ENCODE results near the gene GASK1A. TPM values are rescaled to one million over a fixed set of nuclear protein-coding genes. Genes with fewer than 3 reads are reported as not detected.

Gene GASK1A
- total RNA-seq, 2 experiments from 2014 or later = 0.28 TPM; not detected in 1

- no peak for DNase-seq
- Mint-ChIP-seq H3K4me1 (ENCODE audit: low read depth) (peaks cover 37% of the 10 kb centered on the region), H3K27me3 (peaks cover 4% of the 10 kb centered on the region), H3K36me3 (ENCODE audit: low read depth) (no peaks in the 10 kb centered on the region), H3K9me3 (no peaks in the 10 kb centered on the region), H3K27ac (no peak overlapping the region), H3K4me3 (no peak overlapping the region)
- CTCF ChIA-PET = interaction anchor here (2.4 kb wide), 1 partner anchor 108 kb away, joined by 8 read pairs; no protein-coding TSS in a partner anchor
- Histone ChIP-seq H3K4me1 (ENCODE audit: insufficient read depth, low read length) (peaks cover 12% of the 10 kb centered on the region), H3K36me3 (ENCODE audit: insufficient read depth, low read length) (no peaks in the 10 kb centered on the region), H3K9me3 (ENCODE audit: control insufficient read depth in 1 of 2, insufficient read depth in 1 of 2, low read length in 2 of 2) (no peaks in the 10 kb centered on the region), H3K4me3 (ENCODE audit: low read length) (no peak overlapping the region), H3K27ac (ENCODE audit: low read depth in 1 of 2, low read length in 2 of 2) (no peak overlapping the region), H3K27me3 (ENCODE audit: control insufficient read depth in 1 of 2, insufficient read depth in 2 of 2, low read length in 2 of 2) (no peaks in the 10 kb centered on the region)
- POLR2A ChIA-PET = interaction anchor here (1.2 to 1.6 kb wide), 3 partner anchors 43 to 333 kb away, joined by 3 to 5 read pairs (median 4); no protein-coding TSS in a partner anchor
- intact Hi-C loops (cut with DNase I, micrococcal nuclease) = loop anchor here (2.0 to 10.0 kb wide), 6 partner anchors 108 to 1234 kb away; no protein-coding TSS in a partner anchor
- ATAC-seq (ENCODE audit: poor library complexity) = no peak
- TF ChIP-seq CTCF (IDR thresholded peaks at IDR 0.05) = no peak
Measured at GRCh38 chr3:42963269-42963668, 15.8 kb upstream of the GASK1A start.

GRCh38 chr3:42964266-42964665, 14.8 kb upstream of the GASK1A start:
- peak; percentile 44 for ATAC-seq (ENCODE audit: poor library complexity)
- Histone ChIP-seq H3K27me3 (ENCODE audit: control insufficient read depth in 1 of 2, insufficient read depth in 2 of 2, low read length in 2 of 2) (no peaks in the 10 kb centered on the region), H3K4me1 (ENCODE audit: insufficient read depth, low read length) (peaks cover 12% of the 10 kb centered on the region), H3K36me3 (ENCODE audit: insufficient read depth, low read length) (no peaks in the 10 kb centered on the region), H3K4me3 (ENCODE audit: low read length) (no peak overlapping the region), H3K27ac (ENCODE audit: low read depth in 1 of 2, low read length in 2 of 2) (no peak overlapping the region), H3K9me3 (ENCODE audit: control insufficient read depth in 1 of 2, insufficient read depth in 1 of 2, low read length in 2 of 2) (no peaks in the 10 kb centered on the region)
- H3K36me3 Mint-ChIP-seq (ENCODE audit: low read depth) = no peaks in the 10 kb centered on the region
- TF ChIP-seq CTCF (IDR thresholded peaks at IDR 0.05) = no peak
- intact Hi-C loops (cut with DNase I, micrococcal nuclease) = loop anchor here (5.0 to 10.0 kb wide), 5 partner anchors 123 to 1233 kb away; no protein-coding TSS in a partner anchor
- H3K27ac Mint-ChIP-seq = peak overlapping the region; percentile 48
- H3K4me1 Mint-ChIP-seq (ENCODE audit: low read depth) = peaks cover 37% of the 10 kb centered on the region
- CTCF ChIA-PET = no interaction called here
- peak in 4 of 14 experiments; percentile 2 to 20 (median 12) for DNase-seq
- POLR2A ChIA-PET = interaction anchor here (0.8 to 1.6 kb wide), 5 partner anchors 10 to 382 kb away, joined by 3 to 5 read pairs (median 3); no protein-coding TSS in a partner anchor
- H3K4me3 Mint-ChIP-seq = peak overlapping the region; percentile 6
- H3K27me3 Mint-ChIP-seq = peaks cover 4% of the 10 kb centered on the region
- no peaks in the 10 kb centered on the region for H3K9me3 Mint-ChIP-seq

GRCh38 chr3:42970557-42970956, 8.6 kb upstream of the GASK1A start:
- no peak for TF ChIP-seq CTCF (IDR thresholded peaks at IDR 0.05)
- intact Hi-C loops (cut with DNase I, micrococcal nuclease) = no loop called here
- POLR2A ChIA-PET = no interaction called here
- no peak for ATAC-seq (ENCODE audit: poor library complexity)
- DNase-seq = no peak
- Mint-ChIP-seq H3K27ac (no peak overlapping the region), H3K4me3 (no peak overlapping the region), H3K9me3 (peaks cover 8% of the 10 kb centered on the region), H3K4me1 (ENCODE audit: low read depth) (peaks cover 4% of the 10 kb centered on the region), H3K36me3 (ENCODE audit: low read depth) (peaks cover 11% of the 10 kb centered on the region), H3K27me3 (no peaks in the 10 kb centered on the region)
- Histone ChIP-seq H3K27me3 (ENCODE audit: control insufficient read depth in 1 of 2, insufficient read depth in 2 of 2, low read length in 2 of 2) (no peaks in the 10 kb centered on the region), H3K4me3 (ENCODE audit: low read length) (no peak overlapping the region), H3K4me1 (ENCODE audit: insufficient read depth, low read length) (no peaks in the 10 kb centered on the region), H3K27ac (ENCODE audit: low read depth in 1 of 2, low read length in 2 of 2) (no peak overlapping the region), H3K9me3 (ENCODE audit: control insufficient read depth in 1 of 2, insufficient read depth in 1 of 2, low read length in 2 of 2) (peaks cover 9% of the 10 kb centered on the region in 2 experiments), H3K36me3 (ENCODE audit: insufficient read depth, low read length) (no peaks in the 10 kb centered on the region)
- CTCF ChIA-PET = no interaction called here
